Superior temporal gyrus (tissue), 1 donor: ENCODE measurements around the gene CCDC127.
"Not testable (repeated sequence)": the region's sequence is repeated elsewhere in the genome, so short reads cannot be mapped to it uniquely, and the experiment has no call there.

ENCODE experiments used
- DNase-seq: peaks from one replicate; pipeline ENCODE4 v3.0.0-alpha.2; 2016; ENCODE audit errors: extremely low spot score

The CCDC127 gene

GRCh38 chr5:234450-234849 is 16.5 kb upstream of the CCDC127 start:
- DNase-seq: no peak

GRCh38 chr5:233426-233825 is 15.5 kb upstream of the CCDC127 start:
- DNase-seq: not testable (repeated sequence)

- peak; percentile 53 for DNase-seq
These were observed 13.7 kb upstream of the CCDC127 start for GRCh38 chr5:231661-232060.

- no peak for DNase-seq
These were observed 12.8 kb upstream of the CCDC127 start for GRCh38 chr5:230711-231110.

- DNase-seq: peak; percentile 72
These were observed 10.9 kb upstream of the CCDC127 start for GRCh38 chr5:228886-229285.

- peak; percentile 34 for DNase-seq
These were observed 9.4 kb upstream of the CCDC127 start for GRCh38 chr5:227375-227774.

GRCh38 chr5:225334-225733 is 7.4 kb upstream of the CCDC127 start:
- DNase-seq: no peak

- no peak for DNase-seq
These were observed 5.8 kb upstream of the CCDC127 start for GRCh38 chr5:223791-224190.

GRCh38 chr5:222951-223715 is 5.2 kb upstream of the CCDC127 start:
- DNase-seq: not testable (repeated sequence)

GRCh38 chr5:219991-220390 is 2.0 kb upstream of the CCDC127 start:
- no peak for DNase-seq

- DNase-seq: peak; percentile 29
These were observed 1.5 kb upstream of the CCDC127 start for GRCh38 chr5:219460-219863.

- DNase-seq: no peak
These were observed 721 bp upstream of the CCDC127 start for GRCh38 chr5:218457-219291.

- DNase-seq: not testable (repeated sequence)
These were observed 1.9 kb downstream of the CCDC127 start for GRCh38 chr5:216076-216475.

- DNase-seq: not testable (repeated sequence)
These were observed 2.7 kb downstream of the CCDC127 start for GRCh38 chr5:215256-215655.

- DNase-seq: no peak
These were observed 4.1 kb downstream of the CCDC127 start for GRCh38 chr5:213803-214395.

- DNase-seq: no peak
These were observed 9.4 kb downstream of the CCDC127 start for GRCh38 chr5:208449-209114.

- no peak for DNase-seq
These were observed 10.4 kb downstream of the CCDC127 start for GRCh38 chr5:207599-207998.

- DNase-seq: no peak
These were observed 10.9 kb downstream of the CCDC127 start for GRCh38 chr5:206927-207536.

GRCh38 chr5:206406-206805 is 11.5 kb downstream of the CCDC127 start:
- DNase-seq: no peak

GRCh38 chr5:204966-205670 is 12.8 kb downstream of the CCDC127 start:
- no peak for DNase-seq

GRCh38 chr5:204462-204861 is 13.5 kb downstream of the CCDC127 start:
- DNase-seq: no peak
